Measurements from ENCODE around the gene UBE4A. TPM values are rescaled to one million over a fixed set of nuclear protein-coding genes. Genes with fewer than 3 reads are reported as not detected.
A peak's percentile ranks its signal among the peaks of the same experiment; 100 is the strongest.

The UBE4A gene
- total and polyA plus RNA-seq, 10 of the 15 experiments (the other 5 are each of a cell fraction or from before 2014, with no cell fraction given) = 6.2 to 39.6 (median 30.3) TPM

GRCh38 chr11:118359295-118359958 lies at the start of gene UBE4A (continued):
- no peak for TF ChIP-seq SUZ12 (IDR thresholded peaks at IDR 0.05; ENCODE audit: unreplicated experiment)
- no peak for TF ChIP-seq EGR1 (IDR thresholded peaks at IDR 0.05; ENCODE audit: borderline replicate concordance in 1 of 2, low read depth in 2 of 2, low read length in 2 of 2)
- TF ChIP-seq ZNF217 (IDR thresholded peaks at IDR 0.05) = peak; percentile 88
- TF ChIP-seq, protein P1, sequence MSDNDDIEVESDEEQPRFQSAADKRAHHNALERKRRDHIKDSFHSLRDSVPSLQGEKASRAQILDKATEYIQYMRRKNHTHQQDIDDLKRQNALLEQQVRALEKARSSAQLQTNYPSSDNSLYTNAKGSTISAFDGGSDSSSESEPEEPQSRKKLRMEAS (IDR thresholded peaks at IDR 0.05; ENCODE audit: low read depth, low read length) = peak; percentile 74
- TF ChIP-seq GABPA (IDR thresholded peaks at IDR 0.05; ENCODE audit: low read depth) = peak; percentile 98
- TF ChIP-seq SIN3A (IDR thresholded peaks at IDR 0.05; ENCODE audit: low read depth, low read length) = peak; percentile 80; the same call in 1 of the 2 replicates
- no peak for TF ChIP-seq FOXM1 (IDR thresholded peaks at IDR 0.05; ENCODE audit: low read depth, low read length)
- no peak for TF ChIP-seq MEF2B (IDR thresholded peaks at IDR 0.05; ENCODE audit: partially characterized antibody, poor library complexity, severe bottlenecking)
- TF ChIP-seq TARDBP (IDR thresholded peaks at IDR 0.05; ENCODE audit: borderline replicate concordance) = peak; percentile 80
- 0 out of 2 replicates have a peak, but pooled peaks have one; percentile 37 for TF ChIP-seq SMARCA5 (IDR thresholded peaks at IDR 0.05)
- TF ChIP-seq, protein P2, sequence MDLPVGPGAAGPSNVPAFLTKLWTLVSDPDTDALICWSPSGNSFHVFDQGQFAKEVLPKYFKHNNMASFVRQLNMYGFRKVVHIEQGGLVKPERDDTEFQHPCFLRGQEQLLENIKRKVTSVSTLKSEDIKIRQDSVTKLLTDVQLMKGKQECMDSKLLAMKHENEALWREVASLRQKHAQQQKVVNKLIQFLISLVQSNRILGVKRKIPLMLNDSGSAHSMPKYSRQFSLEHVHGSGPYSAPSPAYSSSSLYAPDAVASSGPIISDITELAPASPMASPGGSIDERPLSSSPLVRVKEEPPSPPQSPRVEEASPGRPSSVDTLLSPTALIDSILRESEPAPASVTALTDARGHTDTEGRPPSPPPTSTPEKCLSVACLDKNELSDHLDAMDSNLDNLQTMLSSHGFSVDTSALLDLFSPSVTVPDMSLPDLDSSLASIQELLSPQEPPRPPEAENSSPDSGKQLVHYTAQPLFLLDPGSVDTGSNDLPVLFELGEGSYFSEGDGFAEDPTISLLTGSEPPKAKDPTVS (IDR thresholded peaks at IDR 0.05; ENCODE audit: low read depth, low read length) = no peak
- peak; percentile 60 for TF ChIP-seq RELA (IDR thresholded peaks at IDR 0.05; ENCODE audit: borderline replicate concordance, partially characterized antibody)
- TF ChIP-seq E4F1 (IDR thresholded peaks at IDR 0.05; ENCODE audit: borderline replicate concordance, partially characterized antibody) = peak; percentile 81
- TF ChIP-seq EZH2 (IDR thresholded peaks at IDR 0.05; ENCODE audit: borderline replicate concordance, control insufficient read depth, low read depth, low read length) = no peak
- no peak for TF ChIP-seq RFX5 (IDR thresholded peaks at IDR 0.05; ENCODE audit: low read depth, low read length)
- 0 out of 2 replicates have a peak, but pooled peaks have one; percentile 40 for TF ChIP-seq ZBTB11 (CRISPR knock-in tag; IDR thresholded peaks at IDR 0.05)
- TF ChIP-seq PAX8 (IDR thresholded peaks at IDR 0.05) = no peak
- no peak for TF ChIP-seq ZZZ3 (IDR thresholded peaks at IDR 0.05; ENCODE audit: control insufficient read depth, insufficient read length, low read depth)
- TF ChIP-seq IKZF2 (IDR thresholded peaks at IDR 0.05) = no peak
- TF ChIP-seq NR2C1 (IDR thresholded peaks at IDR 0.05) = peak; percentile 93
- TF ChIP-seq, protein P3, sequence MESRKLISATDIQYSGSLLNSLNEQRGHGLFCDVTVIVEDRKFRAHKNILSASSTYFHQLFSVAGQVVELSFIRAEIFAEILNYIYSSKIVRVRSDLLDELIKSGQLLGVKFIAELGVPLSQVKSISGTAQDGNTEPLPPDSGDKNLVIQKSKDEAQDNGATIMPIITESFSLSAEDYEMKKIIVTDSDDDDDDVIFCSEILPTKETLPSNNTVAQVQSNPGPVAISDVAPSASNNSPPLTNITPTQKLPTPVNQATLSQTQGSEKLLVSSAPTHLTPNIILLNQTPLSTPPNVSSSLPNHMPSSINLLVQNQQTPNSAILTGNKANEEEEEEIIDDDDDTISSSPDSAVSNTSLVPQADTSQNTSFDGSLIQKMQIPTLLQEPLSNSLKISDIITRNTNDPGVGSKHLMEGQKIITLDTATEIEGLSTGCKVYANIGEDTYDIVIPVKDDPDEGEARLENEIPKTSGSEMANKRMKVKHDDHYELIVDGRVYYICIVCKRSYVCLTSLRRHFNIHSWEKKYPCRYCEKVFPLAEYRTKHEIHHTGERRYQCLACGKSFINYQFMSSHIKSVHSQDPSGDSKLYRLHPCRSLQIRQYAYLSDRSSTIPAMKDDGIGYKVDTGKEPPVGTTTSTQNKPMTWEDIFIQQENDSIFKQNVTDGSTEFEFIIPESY (IDR thresholded peaks at IDR 0.05) = no peak
